IPS-NIHi7 (cell line): ENCODE measurements around the gene PALM.
A peak's percentile ranks its signal among the peaks of the same experiment; 100 is the strongest.
"Not testable (repeated sequence)": the region's sequence is repeated elsewhere in the genome, so short reads cannot be mapped to it uniquely, and the experiment has no call there.

ENCODE experiments used
- DNase-seq: peaks from one replicate; pipeline ENCODE4 v3.0.0; 2012; ENCODE audit warnings: mixed read lengths; ENCODE audit errors: extremely low spot score

PALM gene

GRCh38 chr19:732148-733069 lies 23.7 kb downstream of the PALM start:
- no peak for DNase-seq

DNA sequence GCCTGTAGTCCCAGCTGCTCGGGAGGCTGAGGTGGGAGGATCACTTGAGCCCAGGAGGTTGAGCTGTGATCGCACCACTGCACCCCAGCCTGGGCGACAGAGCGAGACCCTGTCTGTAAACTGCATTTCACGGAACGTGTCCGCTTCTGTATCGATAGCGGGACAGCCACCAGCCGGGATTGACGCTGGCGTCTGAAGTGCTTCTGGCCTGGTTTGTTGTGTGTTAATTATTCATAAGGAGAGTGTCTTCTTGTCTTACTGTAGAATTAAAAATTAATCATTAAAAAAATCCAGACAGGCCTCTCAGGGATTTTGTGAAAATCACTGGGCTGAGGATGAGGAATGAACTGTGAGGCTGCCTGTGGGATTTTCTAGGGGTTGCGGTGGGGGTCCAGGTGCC lies 26.0 kb downstream of the PALM start:
- DNase-seq, result no peak

DNA sequence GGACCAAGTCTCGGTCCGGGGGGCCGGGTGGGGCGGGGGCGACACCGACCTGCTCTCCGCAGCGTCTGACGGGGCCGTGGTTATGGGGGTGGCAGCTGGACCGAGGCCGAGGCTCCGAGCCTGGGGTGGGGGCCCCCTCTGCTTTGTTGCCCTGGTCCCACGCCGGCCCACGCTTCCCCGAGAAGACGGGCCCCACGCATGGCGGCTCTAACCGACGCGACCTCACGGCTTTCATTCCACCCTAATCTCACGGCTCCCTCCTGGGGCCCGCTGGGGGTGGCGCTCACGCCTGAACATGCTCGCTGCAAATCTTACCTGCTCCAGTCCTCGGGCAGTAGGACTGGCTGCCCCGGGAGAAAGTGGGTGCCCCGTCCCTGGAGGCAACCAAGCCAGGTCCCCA lies 27.4 kb downstream of the PALM start:
- DNase-seq, result no peak

- peak; percentile 93 for DNase-seq
These were observed 28.9 kb downstream of the PALM start for GRCh38 chr19:737591-738093.

GRCh38 chr19:738509-739128 lies 29.9 kb downstream of the PALM start:
- no peak for DNase-seq

DNA sequence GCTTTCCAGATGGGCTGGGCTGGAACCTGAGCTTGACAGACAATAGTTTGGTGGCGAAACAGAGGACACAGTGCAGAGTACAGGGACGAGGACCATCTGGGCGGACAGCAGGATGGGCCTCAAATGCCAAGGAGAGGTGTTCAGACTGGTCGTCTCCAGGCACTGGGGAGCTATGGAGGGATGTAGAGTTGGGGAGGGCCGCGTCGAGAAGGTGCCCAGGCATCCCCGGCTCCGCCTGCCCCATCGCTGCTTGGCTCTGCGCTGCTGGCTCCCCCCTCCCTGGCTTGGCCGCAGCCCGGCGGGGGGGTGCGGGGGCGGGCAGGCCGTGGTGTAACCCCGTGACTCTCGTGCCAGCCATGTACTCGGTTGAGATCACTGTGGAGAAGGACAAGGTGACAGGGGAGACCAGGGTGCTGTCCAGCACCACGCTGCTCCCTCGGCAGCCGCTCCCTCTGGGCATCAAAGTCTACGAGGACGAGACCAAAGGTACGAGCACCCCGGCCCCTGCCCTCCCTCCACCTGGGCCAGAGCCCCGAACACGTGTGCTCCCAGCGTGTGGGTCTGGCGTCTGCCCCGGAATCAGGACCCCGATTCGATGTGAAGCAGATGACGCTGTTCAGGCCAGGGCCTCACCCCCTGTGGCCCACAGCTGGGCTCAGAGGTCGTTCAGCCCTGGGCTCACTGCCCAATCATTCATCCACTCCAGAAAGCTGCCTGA lies 31.4 kb downstream of the PALM start:
- no peak for DNase-seq

- DNase-seq, result not testable (repeated sequence)
These were observed 32.2 kb downstream of the PALM start for GRCh38 chr19:740816-741505.

DNA sequence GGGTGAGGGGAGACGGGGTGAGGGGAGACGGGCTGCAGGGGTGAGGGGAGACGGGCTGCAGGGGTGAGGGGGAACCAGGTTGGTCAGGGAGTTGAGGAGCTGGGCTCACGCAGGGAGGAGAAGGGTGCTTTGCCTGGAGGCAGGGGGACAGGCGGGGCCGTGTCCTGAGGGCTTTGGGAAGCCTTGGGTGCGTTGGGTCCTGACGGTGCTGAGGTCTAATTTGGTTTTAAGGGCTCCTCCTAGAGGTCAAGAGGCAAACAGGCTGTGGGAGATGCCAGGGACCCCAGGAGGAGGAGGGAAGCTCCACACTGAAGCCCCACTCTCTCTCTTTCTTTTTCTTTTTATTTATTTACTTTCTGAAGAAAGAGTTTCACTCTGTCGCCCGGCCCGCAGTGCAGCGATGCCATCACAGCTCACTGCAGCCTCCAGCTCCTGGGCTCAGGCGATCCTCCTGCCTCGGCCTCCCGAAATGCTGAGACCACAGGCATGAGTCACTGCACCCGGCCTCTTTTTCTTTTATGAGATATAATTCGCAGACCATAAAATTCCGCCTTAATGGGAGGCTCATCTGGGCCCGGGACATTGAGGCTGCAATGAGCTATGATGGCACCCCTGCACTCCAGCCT lies 32.9 kb downstream of the PALM start:
- peak; percentile 92 for DNase-seq

- no peak for DNase-seq
These were observed 33.9 kb downstream of the PALM start for GRCh38 chr19:742540-743075.

DNA sequence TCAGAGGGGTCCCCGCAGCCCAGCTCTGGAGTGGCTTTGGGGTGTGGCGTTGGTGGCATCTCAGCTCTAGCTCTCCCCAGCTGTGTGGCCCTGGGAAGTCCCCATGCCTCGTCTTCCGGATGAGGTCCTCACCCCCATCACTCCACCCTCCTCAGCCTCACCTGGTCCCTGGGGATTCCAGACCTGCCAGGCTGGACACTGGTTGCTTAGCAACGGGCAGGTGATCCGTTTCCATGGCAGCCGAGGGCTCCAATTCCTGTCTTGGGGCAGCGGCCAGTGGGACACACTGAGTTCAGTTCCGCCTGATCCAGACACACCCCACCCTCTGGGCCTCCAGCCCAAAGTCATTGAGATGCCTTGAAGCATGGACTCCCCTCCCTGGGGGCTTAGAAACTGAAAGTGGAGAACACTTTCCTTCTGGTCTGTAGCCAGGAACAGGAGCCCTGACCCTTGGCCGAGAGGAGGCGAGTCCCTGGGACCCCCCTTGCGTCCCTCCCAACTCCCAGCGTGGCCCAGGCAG lies 34.5 kb downstream of the PALM start:
- DNase-seq, result peak; percentile 58

DNA sequence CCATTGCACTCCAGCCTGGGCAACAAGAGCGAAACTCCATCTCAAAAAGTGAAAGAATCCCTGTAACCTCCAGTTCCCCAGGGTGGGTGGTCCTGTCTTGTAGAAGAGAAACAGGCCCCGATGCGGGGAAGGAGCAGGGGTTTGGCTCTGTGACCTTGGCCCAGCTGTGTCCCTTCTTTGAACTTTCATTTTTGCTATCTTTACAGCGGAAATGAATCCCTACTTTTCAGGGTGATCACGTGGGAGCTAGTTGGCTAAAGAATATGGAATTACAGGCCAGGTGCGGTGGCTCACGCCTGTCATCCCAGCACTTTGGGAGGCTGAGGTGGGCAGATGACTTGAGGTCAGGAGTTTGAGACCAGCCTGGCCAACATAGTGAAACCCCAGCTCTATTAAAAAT lies 36.4 kb downstream of the PALM start:
- not testable (repeated sequence) for DNase-seq

DNA sequence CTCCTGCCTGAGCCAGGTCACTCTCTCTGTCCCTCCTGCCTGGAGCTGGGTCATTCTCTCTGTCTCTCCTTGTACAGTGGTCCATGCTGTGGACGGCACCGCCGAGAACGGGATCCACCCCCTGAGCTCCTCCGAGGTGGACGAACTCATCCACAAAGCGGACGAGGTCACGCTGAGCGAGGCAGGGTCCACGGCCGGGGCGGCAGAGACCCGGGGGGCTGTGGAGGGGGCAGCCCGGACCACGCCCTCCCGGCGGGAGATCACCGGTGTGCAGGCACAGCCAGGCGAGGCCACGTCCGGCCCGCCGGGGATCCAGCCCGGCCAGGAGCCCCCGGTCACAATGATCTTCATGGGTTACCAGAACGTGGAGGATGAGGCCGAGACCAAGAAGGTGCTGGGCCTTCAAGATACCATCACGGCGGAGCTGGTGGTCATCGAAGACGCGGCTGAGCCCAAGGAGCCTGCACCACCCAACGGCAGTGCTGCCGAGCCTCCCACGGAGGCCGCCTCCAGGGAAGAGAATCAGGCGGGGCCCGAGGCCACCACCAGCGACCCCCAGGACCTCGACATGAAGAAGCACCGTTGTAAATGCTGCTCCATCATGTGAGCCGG lies 37.6 kb downstream of the PALM start:
- DNase-seq, result no peak

GRCh38 chr19:746956-747355 lies 38.2 kb downstream of the PALM start:
- DNase-seq, result no peak

DNA sequence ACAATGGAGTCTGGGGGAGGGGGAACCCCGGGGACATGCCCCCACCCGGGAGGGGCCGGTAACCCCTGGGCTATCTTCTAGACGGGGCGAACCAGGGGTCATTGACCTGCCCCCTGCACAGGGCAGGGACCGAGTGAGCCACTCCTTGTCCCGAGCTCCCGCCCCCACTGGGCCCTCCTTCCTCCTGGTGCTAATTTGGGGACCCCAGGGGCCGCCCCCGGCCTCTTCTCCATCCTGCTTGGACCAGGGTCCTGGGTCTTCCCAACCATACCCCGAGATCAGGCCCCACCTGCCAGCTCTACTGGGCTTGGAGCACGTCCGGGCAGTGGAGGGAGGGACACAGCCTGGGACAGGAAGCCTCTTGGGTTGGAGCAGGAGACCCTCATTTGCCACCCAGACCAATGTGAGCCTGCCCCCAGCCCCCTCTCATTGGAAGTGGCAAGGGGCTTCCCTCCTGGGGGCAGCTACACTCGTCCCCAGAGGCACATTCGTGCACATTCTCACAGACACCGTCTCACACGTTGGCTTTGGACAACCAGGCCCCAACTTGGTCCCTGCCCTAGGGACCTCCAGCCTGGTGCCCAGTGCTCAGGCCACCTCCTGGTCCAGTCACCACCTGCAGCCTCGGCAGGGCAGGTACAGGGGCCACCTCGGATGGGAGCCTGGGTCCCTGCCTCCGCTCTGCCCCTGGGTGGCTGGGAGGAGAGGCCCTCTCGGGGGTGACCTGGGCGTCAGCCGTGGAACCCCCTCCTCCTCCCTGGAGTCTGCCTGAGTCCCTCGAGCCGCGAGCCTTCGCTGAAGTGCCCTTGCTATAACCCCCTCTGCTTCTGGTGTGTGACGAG lies 38.9 kb downstream of the PALM start:
- DNase-seq, result no peak

DNA sequence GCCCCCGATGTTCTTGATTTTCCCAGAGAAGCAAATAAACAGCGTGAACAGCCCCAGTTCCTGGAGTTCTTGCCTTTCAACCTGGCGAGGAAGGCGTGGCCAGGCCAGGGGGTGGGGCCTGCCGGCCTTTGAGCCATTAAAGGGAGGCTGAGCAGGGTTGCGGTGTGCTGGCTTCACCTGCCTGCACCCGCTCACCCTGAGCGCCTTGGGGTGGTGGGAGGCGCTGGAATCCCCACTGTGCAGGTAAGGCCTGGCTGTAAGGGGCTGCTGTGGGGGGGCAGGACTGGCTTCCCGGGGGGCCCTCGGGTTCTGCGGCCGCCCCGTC lies 39.5 kb downstream of the PALM start:
- peak; percentile 51 for DNase-seq

DNA sequence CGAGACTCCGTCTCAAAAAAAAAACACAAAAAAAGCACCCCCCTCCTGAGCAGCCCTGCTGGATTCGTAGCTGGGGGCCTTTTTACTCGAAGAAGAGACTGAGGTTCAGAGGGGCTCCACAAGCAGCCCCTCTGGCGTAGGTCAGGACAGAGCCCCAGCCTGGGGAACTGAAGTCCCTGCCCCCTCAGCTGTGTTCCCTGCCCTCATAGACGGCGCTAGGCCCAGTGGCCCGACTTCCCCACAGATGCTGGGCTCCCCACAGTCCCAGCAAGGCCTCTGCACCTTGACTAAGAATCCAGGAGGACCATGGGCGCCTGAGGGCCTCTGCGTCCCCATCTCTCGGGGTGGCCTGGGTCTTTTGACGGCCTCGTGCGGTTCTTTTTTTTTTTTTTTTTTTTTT lies 41.1 kb downstream of the PALM start:
- DNase-seq, result no peak

- DNase-seq, result no peak
These were observed 42.1 kb downstream of the PALM start, which contains the start of gene MISP for GRCh38 chr19:750640-751423. Gene MISP (plus strand): TSS chr19:751112. CDS start chr19:756947, 5,835 bp downstream.

DNA sequence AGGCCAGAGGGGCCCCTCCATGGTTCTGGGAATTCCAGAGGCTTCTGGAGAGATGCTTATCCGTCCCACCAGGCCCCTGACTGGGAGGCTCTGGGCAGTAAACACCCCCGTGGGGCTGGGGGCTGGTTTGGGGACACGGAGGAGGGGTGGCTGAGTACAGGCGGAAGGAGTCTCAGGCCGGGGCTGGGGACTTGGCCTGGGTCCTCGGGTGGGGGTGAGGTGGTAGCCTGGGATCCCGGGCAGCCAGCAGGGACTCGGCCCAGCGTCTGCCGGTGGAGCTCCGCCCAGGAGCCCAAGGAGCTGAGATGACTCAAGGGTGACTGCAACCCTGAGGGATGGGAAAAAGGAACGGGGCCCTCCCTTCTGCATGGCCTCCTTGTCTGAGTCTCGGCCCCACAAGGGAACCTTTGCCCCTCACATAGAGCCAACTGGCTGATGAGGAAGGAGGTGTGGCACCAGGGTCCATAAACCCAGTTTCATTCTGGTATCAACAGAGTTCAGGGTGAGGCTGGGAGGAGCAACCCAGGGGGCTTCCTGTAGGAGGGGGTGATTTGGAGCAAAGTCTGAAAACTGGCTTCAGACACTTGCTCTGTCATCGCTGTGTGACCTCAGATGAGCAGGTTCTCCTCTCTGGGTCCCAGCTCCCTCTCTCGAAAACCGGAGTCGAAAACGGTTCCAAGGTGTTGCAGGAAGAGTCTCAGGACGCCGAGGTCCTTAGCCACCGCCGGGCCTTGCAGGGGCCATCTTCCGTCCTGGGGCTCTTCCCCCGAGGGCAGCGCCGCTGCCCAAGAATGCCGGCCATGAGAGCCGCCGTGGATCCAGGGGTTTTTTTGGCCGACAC lies 43.0 kb downstream of the PALM start:
- DNase-seq, result peak; percentile 66
